Measurements from ENCODE around the gene ABI3. TPM values are rescaled to one million over a fixed set of nuclear protein-coding genes. Genes with fewer than 3 reads are reported as not detected.

Gene ABI3
- polyA plus RNA-seq, 1 donor from 2014 or later, result not detected

- H3F3A ChIP-seq (ENCODE audit: insufficient read depth, low read length, poor library complexity, severe bottlenecking), result no peaks in the 10 kb centered on the region
- H3K9me3 ChIP-seq (ENCODE audit: low read length), result no peaks in the 10 kb centered on the region
- no peaks in the 10 kb centered on the region for H4K20me1 ChIP-seq (ENCODE audit: insufficient read depth)
- H3K27me3 ChIP-seq (ENCODE audit: insufficient read depth, low read depth, low read length), result no peaks in the 10 kb centered on the region
- no peak overlapping the region for H3K4me2 ChIP-seq (ENCODE audit: low read length)
- no peak overlapping the region for H3K27ac ChIP-seq (ENCODE audit: low read length)
- H3K79me2 ChIP-seq (replicated peaks; ENCODE audit: insufficient read depth, low read length), result no peaks in the 10 kb centered on the region
- no peaks in the 10 kb centered on the region for H3K36me3 ChIP-seq (ENCODE audit: insufficient read depth, low read length)
- no peaks in the 10 kb centered on the region for H3K9me2 ChIP-seq (ENCODE audit: insufficient read depth, low read length)
- H3K9ac ChIP-seq (ENCODE audit: low read length), result no peak overlapping the region
- TF ChIP-seq POLR2AphosphoS5 (IDR thresholded peaks at IDR 0.05) (no peak), MXI1 (conservative IDR thresholded peaks at IDR 0.05; ENCODE audit: poor library complexity, severe bottlenecking) (no peak), REST (IDR thresholded peaks at IDR 0.05; ENCODE audit: borderline replicate concordance) (no peak), TAF1 (IDR thresholded peaks at IDR 0.05; ENCODE audit: low read depth) (no peak), EZH2 (IDR thresholded peaks at IDR 0.05; ENCODE audit: borderline replicate concordance, insufficient read depth, low read length, poor library complexity, severe bottlenecking) (no peak), EP300 (conservative IDR thresholded peaks at IDR 0.05; ENCODE audit: poor library complexity, severe bottlenecking) (no peak), RAD21 (conservative IDR thresholded peaks at IDR 0.05) (no peak), SMC3 (conservative IDR thresholded peaks at IDR 0.05; ENCODE audit: poor library complexity) (no peak)
- TF ChIP-seq, protein P1, sequence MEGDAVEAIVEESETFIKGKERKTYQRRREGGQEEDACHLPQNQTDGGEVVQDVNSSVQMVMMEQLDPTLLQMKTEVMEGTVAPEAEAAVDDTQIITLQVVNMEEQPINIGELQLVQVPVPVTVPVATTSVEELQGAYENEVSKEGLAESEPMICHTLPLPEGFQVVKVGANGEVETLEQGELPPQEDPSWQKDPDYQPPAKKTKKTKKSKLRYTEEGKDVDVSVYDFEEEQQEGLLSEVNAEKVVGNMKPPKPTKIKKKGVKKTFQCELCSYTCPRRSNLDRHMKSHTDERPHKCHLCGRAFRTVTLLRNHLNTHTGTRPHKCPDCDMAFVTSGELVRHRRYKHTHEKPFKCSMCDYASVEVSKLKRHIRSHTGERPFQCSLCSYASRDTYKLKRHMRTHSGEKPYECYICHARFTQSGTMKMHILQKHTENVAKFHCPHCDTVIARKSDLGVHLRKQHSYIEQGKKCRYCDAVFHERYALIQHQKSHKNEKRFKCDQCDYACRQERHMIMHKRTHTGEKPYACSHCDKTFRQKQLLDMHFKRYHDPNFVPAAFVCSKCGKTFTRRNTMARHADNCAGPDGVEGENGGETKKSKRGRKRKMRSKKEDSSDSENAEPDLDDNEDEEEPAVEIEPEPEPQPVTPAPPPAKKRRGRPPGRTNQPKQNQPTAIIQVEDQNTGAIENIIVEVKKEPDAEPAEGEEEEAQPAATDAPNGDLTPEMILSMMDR (IDR thresholded peaks at IDR 0.05; ENCODE audit: poor library complexity, severe bottlenecking), result no peak
- H2AFZ ChIP-seq (ENCODE audit: low read depth, low read length), result no peak overlapping the region
- H3K4me3 ChIP-seq (ENCODE audit: low read length), result no peak overlapping the region
These were observed 45.4 kb upstream of the ABI3 start for GRCh38 chr17:49165143-49165542.

GRCh38 chr17:49168706-49169105, 41.8 kb upstream of the ABI3 start:
- no peaks in the 10 kb centered on the region for H3K9me3 ChIP-seq (ENCODE audit: low read length)
- H3K9ac ChIP-seq (ENCODE audit: low read length), result no peak overlapping the region
- no peak overlapping the region for H3K27ac ChIP-seq (ENCODE audit: low read length)
- H3K36me3 ChIP-seq (ENCODE audit: insufficient read depth, low read length), result no peaks in the 10 kb centered on the region
- TF ChIP-seq SMC3 (conservative IDR thresholded peaks at IDR 0.05; ENCODE audit: poor library complexity), result no peak
- TF ChIP-seq EP300 (conservative IDR thresholded peaks at IDR 0.05; ENCODE audit: poor library complexity, severe bottlenecking), result no peak
- TF ChIP-seq REST (IDR thresholded peaks at IDR 0.05; ENCODE audit: borderline replicate concordance), result no peak
- no peak for TF ChIP-seq POLR2AphosphoS5 (IDR thresholded peaks at IDR 0.05)
- no peak for TF ChIP-seq TAF1 (IDR thresholded peaks at IDR 0.05; ENCODE audit: low read depth)
- TF ChIP-seq EZH2 (IDR thresholded peaks at IDR 0.05; ENCODE audit: borderline replicate concordance, insufficient read depth, low read length, poor library complexity, severe bottlenecking), result no peak
- TF ChIP-seq MXI1 (conservative IDR thresholded peaks at IDR 0.05; ENCODE audit: poor library complexity, severe bottlenecking), result no peak
- TF ChIP-seq RAD21 (conservative IDR thresholded peaks at IDR 0.05), result no peak
- TF ChIP-seq, protein P1 (IDR thresholded peaks at IDR 0.05; ENCODE audit: poor library complexity, severe bottlenecking), result no peak
- no peaks in the 10 kb centered on the region for H3F3A ChIP-seq (ENCODE audit: insufficient read depth, low read length, poor library complexity, severe bottlenecking)
- H3K79me2 ChIP-seq (replicated peaks; ENCODE audit: insufficient read depth, low read length), result no peaks in the 10 kb centered on the region
- no peak overlapping the region for H2AFZ ChIP-seq (ENCODE audit: low read depth, low read length)
- no peaks in the 10 kb centered on the region for H4K20me1 ChIP-seq (ENCODE audit: insufficient read depth)
- no peak overlapping the region for H3K4me2 ChIP-seq (ENCODE audit: low read length)
- no peaks in the 10 kb centered on the region for H3K27me3 ChIP-seq (ENCODE audit: insufficient read depth, low read depth, low read length)
- no peaks in the 10 kb centered on the region for H3K9me2 ChIP-seq (ENCODE audit: insufficient read depth, low read length)
- no peak overlapping the region for H3K4me3 ChIP-seq (ENCODE audit: low read length)
